Activated CD8-positive, alpha-beta T cell treated with anti-CD3 and anti-CD28 coated beads for 36 hours (primary cell): ENCODE results near the gene RETREG1. TPM values are rescaled to one million over a fixed set of nuclear protein-coding genes. Genes with fewer than 3 reads are reported as not detected.
"Not testable (repeated sequence)": the region's sequence is repeated elsewhere in the genome, so short reads cannot be mapped to it uniquely, and the experiment has no call there.

Source experiments
- ATAC-seq: fragments of 200-7000 bp; cut with Tn5 transposase; one replicate; pipeline ENCODE4 v1.10.0; 2021; ENCODE audit warnings: mild to moderate bottlenecking, moderate library complexity
- CTCF ChIA-PET: fragments of 350-600 bp; sonication (Branson Sonifier 250); formaldehyde crosslinking; loops from one replicate; lab custom pipeline; 2021; ENCODE audit warnings: antibody characterized with exemption; lab: Charles Lee
- POLR2A ChIA-PET: fragments of 350-600 bp; sonication (Branson Sonifier 250); formaldehyde crosslinking; loops from one replicate; lab custom pipeline; 2021; ENCODE audit warnings: antibody characterized with exemption; lab: Charles Lee
- DNase-seq: peaks from one replicate; pipeline ENCODE4 v3.0.0-alpha.2; 2020
- H3K27ac Mint-ChIP-seq: one replicate; pipeline ENCODE4 v1.8.0; 2021; ENCODE audit warnings: mild to moderate bottlenecking, mixed read lengths
- H3K27me3 Mint-ChIP-seq: one replicate; pipeline ENCODE4 v1.8.0; 2021; ENCODE audit warnings: mixed read lengths
- H3K36me3 Mint-ChIP-seq: one replicate; pipeline ENCODE4 v1.8.0; 2021; ENCODE audit warnings: low read depth, mixed read lengths
- H3K4me1 Mint-ChIP-seq: one replicate; pipeline ENCODE4 v1.8.0; 2021; ENCODE audit warnings: low read depth, mixed read lengths
- H3K4me3 Mint-ChIP-seq: one replicate; pipeline ENCODE4 v1.8.0; 2021; ENCODE audit warnings: mild to moderate bottlenecking, moderate library complexity, mixed read lengths
- H3K9me3 Mint-ChIP-seq: one replicate; pipeline ENCODE4 v1.8.0; 2021; ENCODE audit warnings: mixed read lengths
- intact Hi-C: fragments of 100-400 bp; cut with micrococcal nuclease; formaldehyde crosslinking; loops from one replicate; pipeline ENCODE4 v1.10.0; 2022
- total RNA-seq, 2 experiments: library from RNA; stranded (reverse); gene quantifications; one replicate each; pipeline ENCODE4 v1.2.3, GENCODE V29; 2021
- TF ChIP-seq, protein P1 (sequence below): fragments of 200-600 bp; IDR thresholded peaks from one replicate; pipeline ENCODE4 v1.8.0; 2022; ENCODE audit warnings: antibody characterized with exemption, mild to moderate bottlenecking

The RETREG1 gene
- total RNA-seq, 2 experiments from 2014 or later, result 31.7 to 31.9 TPM

DNA sequence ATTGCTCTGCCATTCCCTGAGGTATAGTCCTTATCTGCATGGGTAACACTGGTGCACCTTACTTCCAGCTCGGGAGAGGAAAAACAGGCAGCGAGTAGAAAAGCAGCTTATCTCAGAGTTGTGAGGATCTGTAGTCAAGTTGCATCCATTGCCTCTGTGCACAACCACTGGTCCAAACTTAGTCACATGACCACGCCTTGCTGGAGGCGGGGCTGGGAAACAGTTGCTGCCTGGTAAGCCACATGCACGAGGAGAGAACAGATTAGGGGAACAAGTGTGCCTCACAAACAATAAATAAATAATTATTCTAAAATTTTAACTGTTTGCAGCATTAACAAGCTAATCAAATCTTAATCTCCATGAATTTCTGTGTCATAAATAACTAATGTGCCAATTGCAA lies 169.8 kb downstream of the RETREG1 start:
- no peak for DNase-seq
- ChIA-PET POLR2A (no interaction called here), CTCF (interaction anchor here (0.9 to 2.7 kb wide), 4 partner anchors 9 to 285 kb away, joined by 3 to 18 read pairs (median 4); no protein-coding TSS in a partner anchor)
- Mint-ChIP-seq H3K4me1 (no peaks in the 10 kb centered on the region), H3K4me3 (no peak overlapping the region), H3K27ac (no peak overlapping the region), H3K9me3 (no peaks in the 10 kb centered on the region), H3K36me3 (peaks cover 43% of the 10 kb centered on the region), H3K27me3 (no peaks in the 10 kb centered on the region)
- ATAC-seq, result no peak
- TF ChIP-seq, protein P1, sequence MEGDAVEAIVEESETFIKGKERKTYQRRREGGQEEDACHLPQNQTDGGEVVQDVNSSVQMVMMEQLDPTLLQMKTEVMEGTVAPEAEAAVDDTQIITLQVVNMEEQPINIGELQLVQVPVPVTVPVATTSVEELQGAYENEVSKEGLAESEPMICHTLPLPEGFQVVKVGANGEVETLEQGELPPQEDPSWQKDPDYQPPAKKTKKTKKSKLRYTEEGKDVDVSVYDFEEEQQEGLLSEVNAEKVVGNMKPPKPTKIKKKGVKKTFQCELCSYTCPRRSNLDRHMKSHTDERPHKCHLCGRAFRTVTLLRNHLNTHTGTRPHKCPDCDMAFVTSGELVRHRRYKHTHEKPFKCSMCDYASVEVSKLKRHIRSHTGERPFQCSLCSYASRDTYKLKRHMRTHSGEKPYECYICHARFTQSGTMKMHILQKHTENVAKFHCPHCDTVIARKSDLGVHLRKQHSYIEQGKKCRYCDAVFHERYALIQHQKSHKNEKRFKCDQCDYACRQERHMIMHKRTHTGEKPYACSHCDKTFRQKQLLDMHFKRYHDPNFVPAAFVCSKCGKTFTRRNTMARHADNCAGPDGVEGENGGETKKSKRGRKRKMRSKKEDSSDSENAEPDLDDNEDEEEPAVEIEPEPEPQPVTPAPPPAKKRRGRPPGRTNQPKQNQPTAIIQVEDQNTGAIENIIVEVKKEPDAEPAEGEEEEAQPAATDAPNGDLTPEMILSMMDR, result no peak
- intact Hi-C loops, result no loop called here

DNA sequence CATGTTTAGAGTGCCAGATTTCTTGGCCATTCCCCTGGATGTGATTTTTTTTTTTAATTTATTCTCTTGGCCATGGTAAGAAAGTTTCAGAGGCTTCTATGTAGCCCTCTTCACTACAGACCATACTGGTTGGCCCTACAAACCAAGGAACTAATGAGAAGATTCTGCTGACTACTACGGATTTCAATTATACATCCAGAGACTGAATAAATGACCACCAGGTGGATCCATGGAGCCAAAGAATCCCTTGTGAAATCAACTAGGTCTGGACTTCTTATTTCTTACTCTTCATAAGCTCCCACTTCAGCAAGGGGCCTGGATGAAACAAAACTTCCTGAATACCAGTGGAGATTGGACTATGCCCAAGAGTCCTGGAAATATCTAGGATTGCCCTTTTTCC lies 178.8 kb downstream of the RETREG1 start:
- ChIA-PET CTCF (interaction anchor here (0.8 kb wide), 1 partner anchor 277 kb away, joined by 4 read pairs; no protein-coding TSS in a partner anchor), POLR2A (no interaction called here)
- Mint-ChIP-seq H3K27ac (no peak overlapping the region), H3K9me3 (no peaks in the 10 kb centered on the region), H3K4me1 (no peaks in the 10 kb centered on the region), H3K27me3 (peaks cover 2% of the 10 kb centered on the region), H3K36me3 (no peaks in the 10 kb centered on the region), H3K4me3 (no peak overlapping the region)
- DNase-seq, result no peak
- intact Hi-C loops, result no loop called here
- ATAC-seq, result no peak
- TF ChIP-seq, protein P1, result no peak

DNA sequence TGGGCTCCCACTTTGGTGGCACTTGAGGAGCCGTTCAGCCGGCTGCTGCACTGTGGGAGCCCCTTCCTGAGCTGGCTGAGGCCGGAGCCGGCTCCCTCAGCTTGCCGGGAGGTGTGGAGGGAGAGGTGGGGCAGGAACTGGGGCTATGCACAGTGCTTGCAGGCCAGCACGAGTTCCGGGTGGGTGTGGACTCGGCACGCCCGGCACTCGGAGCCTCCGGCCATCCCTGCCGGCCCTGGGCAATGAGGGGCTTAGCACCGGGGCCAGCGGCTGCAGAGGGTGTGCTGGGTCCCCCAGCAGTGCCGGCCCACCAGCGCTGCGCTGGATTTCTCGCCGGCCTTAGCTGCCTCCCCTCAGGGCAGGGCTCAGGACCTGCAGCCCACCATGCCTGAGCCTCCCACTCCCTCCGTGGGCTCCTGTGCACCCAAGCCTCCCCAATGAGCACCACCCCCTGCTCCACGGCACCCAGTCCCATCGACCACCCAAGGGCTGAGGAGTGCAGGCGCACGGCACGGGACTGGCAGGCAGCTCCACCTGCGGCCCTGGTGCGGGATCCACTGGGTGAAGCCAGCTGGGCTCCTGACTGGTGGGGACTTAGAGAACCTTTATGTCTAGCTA lies 180.6 kb downstream of the RETREG1 start:
- H3K27ac Mint-ChIP-seq, H3K4me1 Mint-ChIP-seq, intact Hi-C loops, POLR2A ChIA-PET, H3K9me3 Mint-ChIP-seq, H3K27me3 Mint-ChIP-seq, ATAC-seq, H3K36me3 Mint-ChIP-seq, H3K4me3 Mint-ChIP-seq, DNase-seq: not testable (repeated sequence)
- CTCF ChIA-PET, result interaction anchor here (1.2 to 1.4 kb wide), 2 partner anchors 20 to 33 kb away, joined by 3 read pairs; no protein-coding TSS in a partner anchor

DNA sequence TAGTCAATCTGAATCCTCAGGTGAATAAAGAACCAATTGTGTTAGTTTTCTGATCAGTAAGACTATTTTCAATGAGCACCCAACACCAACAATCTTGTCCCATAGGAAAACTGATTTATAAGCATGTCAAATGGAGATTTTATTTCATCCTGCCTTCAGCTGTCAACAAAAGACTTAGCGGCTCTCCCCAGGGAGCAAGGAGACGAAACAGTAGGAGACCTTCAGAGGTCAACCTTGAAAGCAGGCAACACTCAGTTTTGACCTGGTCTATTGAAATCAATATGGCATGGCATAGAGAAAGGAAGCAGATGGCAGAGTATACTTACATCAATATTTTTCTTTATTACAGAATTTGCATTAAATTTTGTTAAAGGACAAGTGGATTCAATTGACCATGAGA lies 185.3 kb downstream of the RETREG1 start:
- H3K9me3 Mint-ChIP-seq, result no peaks in the 10 kb centered on the region
- TF ChIP-seq, protein P1, result no peak
- H3K4me3 Mint-ChIP-seq, result no peak overlapping the region
- no peak overlapping the region for H3K27ac Mint-ChIP-seq
- CTCF ChIA-PET, result no interaction called here
- DNase-seq, result no peak
- intact Hi-C loops, result no loop called here
- H3K4me1 Mint-ChIP-seq, result no peaks in the 10 kb centered on the region
- POLR2A ChIA-PET, result no interaction called here
- peaks cover 6% of the 10 kb centered on the region for H3K27me3 Mint-ChIP-seq
- H3K36me3 Mint-ChIP-seq, result no peaks in the 10 kb centered on the region
- no peak for ATAC-seq

DNA sequence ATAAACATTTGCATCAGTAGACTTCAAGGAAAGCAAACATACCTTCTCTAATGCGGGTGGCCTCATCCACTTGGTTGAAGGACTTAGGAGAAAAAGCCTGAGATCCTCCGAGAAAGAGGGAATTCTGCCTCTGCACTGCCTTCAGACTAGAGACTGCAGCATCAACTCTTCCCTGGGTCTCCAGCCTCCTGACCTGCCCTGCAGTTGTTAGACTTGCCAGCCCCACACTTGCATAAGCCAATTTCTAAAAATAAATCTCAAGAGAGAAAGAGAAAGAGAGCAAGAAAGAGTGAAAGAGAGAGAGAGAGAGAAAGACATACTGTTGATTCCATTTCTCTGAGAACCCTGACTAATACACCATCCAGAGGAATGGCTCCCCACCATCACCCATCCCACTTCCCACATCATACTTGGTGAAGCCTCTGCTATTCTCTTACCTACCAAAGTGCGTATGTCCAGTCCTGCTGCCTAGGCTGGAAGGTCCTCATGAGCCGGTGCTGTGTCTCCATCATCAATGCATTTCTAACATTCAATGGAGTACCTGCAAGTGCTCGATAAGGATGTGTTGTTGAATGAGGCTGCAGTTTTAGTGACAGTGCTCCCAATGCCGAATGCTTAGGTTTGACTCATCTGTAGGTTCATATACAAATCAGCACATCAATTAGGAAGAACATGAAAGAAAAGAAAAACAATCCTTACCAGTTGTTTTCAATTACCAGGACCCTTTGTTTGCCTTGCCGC lies 186.3 kb downstream of the RETREG1 start:
- no peak for ATAC-seq
- H3K4me3 Mint-ChIP-seq, result no peak overlapping the region
- H3K27me3 Mint-ChIP-seq, result peaks cover 6% of the 10 kb centered on the region
- H3K36me3 Mint-ChIP-seq, result no peaks in the 10 kb centered on the region
- no peak for DNase-seq
- intact Hi-C loops, result no loop called here
- ChIA-PET POLR2A (no interaction called here), CTCF (no interaction called here)
- no peaks in the 10 kb centered on the region for H3K4me1 Mint-ChIP-seq
- TF ChIP-seq, protein P1, result no peak
- no peaks in the 10 kb centered on the region for H3K9me3 Mint-ChIP-seq
- H3K27ac Mint-ChIP-seq, result no peak overlapping the region
